NB4 (cell line): Measurements from ENCODE around the gene CCT4.
"Not testable (repeated sequence)": the region's sequence is repeated elsewhere in the genome, so short reads cannot be mapped to it uniquely, and the experiment has no call there.

Source experiments
- DNase-seq: peaks from one replicate; pipeline ENCODE4 v3.0.0; 2010; ENCODE audit warnings: low read depth
- H3K4me3 ChIP-seq: one replicate; pipeline ENCODE4 v1.5.1; 2011; ENCODE audit warnings: mild to moderate bottlenecking, low read depth, low read length, moderate library complexity
- MAX ChIP-seq: IDR thresholded peaks from 2 replicates; pipeline ENCODE4 v1.6.1; 2011; ENCODE audit warnings: low read depth, low read length
- MYC ChIP-seq: IDR thresholded peaks from 2 replicates; pipeline ENCODE4 v1.6.1; 2011; ENCODE audit warnings: low read depth, low read length
- POLR2A ChIP-seq: IDR thresholded peaks from 2 replicates; pipeline ENCODE4 v1.6.1; 2011; ENCODE audit warnings: mild to moderate bottlenecking; ENCODE audit not compliant: insufficient read length; ENCODE audit errors: extremely low read depth
- TF ChIP-seq, protein P1 (sequence below): IDR thresholded peaks from one replicate; pipeline ENCODE4 v1.5.1; 2012; ENCODE audit warnings: low read depth, low read length

CCT4 gene

GRCh38 chr2:61862085-61862484, 26.4 kb downstream of the CCT4 start:
- no peak for TF ChIP-seq POLR2A
- no peak for TF ChIP-seq MYC
- TF ChIP-seq, protein P1, sequence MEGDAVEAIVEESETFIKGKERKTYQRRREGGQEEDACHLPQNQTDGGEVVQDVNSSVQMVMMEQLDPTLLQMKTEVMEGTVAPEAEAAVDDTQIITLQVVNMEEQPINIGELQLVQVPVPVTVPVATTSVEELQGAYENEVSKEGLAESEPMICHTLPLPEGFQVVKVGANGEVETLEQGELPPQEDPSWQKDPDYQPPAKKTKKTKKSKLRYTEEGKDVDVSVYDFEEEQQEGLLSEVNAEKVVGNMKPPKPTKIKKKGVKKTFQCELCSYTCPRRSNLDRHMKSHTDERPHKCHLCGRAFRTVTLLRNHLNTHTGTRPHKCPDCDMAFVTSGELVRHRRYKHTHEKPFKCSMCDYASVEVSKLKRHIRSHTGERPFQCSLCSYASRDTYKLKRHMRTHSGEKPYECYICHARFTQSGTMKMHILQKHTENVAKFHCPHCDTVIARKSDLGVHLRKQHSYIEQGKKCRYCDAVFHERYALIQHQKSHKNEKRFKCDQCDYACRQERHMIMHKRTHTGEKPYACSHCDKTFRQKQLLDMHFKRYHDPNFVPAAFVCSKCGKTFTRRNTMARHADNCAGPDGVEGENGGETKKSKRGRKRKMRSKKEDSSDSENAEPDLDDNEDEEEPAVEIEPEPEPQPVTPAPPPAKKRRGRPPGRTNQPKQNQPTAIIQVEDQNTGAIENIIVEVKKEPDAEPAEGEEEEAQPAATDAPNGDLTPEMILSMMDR: no peak
- no peak for TF ChIP-seq MAX
- no peak overlapping the region for H3K4me3 ChIP-seq
- DNase-seq: no peak

DNA sequence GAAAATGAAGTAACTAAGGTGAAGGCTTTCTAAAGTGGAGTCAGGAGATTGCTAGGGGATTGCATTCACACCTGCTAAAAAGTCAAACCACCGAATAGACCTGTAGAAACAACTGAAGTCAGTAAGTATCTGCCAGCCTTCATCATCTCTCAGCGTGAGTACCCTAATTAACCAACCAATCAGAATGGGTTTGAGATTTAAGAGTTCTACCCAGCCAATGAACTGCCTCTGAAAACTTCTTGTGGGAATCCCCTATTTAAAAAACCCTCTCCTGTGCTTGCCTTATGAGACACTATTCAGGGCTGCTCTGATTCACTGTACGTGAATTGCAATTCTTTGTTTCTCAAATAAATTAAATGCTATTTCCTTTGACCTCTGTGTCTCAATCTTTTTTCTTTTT, 31.2 kb downstream of the CCT4 start:
- no peak for DNase-seq
- H3K4me3 ChIP-seq: no peak overlapping the region
- TF ChIP-seq POLR2A (no peak), MAX (no peak), MYC (no peak)
- TF ChIP-seq, protein P1: no peak

GRCh38 chr2:61855318-61855613, 33.2 kb downstream of the CCT4 start:
- no peak for TF ChIP-seq POLR2A
- no peak for TF ChIP-seq MYC
- no peak for TF ChIP-seq MAX
- TF ChIP-seq, protein P1: no peak
- no peak for DNase-seq
- peak overlapping the region; percentile 98 for H3K4me3 ChIP-seq

DNA sequence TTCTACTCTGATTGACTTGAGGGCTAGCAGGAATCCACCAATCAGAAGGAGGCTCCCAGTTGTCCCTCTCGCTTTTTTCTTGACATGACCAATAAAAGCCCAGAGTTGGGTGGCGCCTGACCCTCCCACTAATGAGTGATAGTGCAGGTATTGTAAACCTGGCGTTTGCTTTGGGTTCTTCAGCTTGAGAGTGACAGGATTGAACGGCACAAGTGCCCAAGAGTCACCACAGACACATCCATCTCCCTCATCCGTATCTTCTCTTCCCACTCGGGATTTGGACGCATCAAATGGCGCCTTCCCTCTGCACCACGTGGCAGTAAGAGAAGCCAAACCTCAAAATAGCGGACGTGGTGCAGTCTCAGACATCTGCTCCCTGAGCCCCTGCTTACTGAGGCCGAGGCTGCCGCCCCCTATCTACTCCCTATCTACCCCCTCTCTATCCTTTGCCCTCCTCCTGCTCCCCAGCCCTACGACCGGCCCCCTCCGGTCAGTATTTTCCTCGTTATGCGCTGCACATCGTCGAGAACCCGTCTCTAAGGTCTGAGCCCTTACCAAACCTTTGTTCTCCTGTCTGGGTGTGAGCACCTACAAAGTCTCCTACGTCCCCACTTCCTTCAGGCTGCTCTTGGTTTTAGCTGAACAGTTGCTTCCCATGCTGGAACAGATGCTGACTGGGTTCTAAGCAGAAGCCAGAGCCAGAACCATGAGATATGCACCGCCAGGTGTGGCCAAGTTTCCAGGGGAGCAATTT, 33.7 kb downstream of the CCT4 start:
- TF ChIP-seq MYC: peak; percentile 28; the same call in 1 of the 2 replicates
- peak; percentile 31 for TF ChIP-seq POLR2A
- TF ChIP-seq, protein P1: no peak
- peak; percentile 70; the same call in 1 of the 2 replicates for TF ChIP-seq MAX
- H3K4me3 ChIP-seq: peak overlapping the region; percentile 98

DNA sequence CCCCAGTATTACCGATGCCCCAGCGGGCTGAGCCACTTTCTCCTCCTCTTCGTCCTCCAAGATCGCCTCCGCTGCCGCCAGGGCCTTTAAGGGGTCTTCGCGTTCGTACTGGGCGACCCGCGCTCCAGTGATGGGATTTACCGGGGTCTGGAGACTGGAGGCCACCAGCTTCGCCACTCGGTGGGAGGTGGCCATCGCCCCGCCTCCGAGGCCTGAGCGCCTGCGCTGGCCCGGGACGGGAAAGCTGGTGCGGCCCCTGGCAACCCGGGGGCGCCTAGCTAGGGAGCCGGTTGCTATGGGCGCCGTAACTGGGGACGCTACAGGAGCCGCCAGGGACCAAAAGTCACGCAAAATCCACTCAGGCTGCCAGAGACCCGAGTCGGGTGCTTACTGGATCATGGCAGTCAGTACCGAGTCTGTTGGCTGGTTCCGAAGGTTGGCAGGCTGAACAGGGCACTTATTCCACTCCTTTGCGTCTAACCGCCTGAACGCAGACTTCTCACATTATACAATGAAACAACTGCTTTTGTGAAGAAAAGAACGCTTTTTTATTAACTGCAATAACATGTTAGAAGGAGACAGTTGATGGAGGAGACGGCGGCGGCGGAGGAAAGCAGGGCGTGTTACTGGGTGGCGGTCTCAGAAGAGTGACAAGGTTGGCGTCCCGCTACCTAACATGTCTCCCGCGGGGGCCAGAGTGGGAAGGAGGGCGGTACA, 34.5 kb downstream of the CCT4 start, which contains the start of gene FAM161A:
Gene FAM161A, minus strand, starts transcription at position 214 of the 717 bp plus-strand sequence. Its CDS starts 19 bp downstream, at position 195.
- TF ChIP-seq MYC: no peak
- peak; percentile 38 for TF ChIP-seq POLR2A
- DNase-seq: peak; percentile 92
- H3K4me3 ChIP-seq: peak within 1 kb of the TSS; percentile 98

More for the DNA sequence above, 33.7 kb downstream of the CCT4 start:
- peak; percentile 99 for DNase-seq

GRCh38 chr2:61853086-61853846, 35.2 kb downstream of the CCT4 start:
- H3K4me3 ChIP-seq: peak overlapping the region; percentile 98
- TF ChIP-seq MAX (no peak), MYC (no peak), POLR2A (no peak)
- TF ChIP-seq, protein P1: no peak
- DNase-seq: peak; percentile 15

- DNase-seq, H3K4me3 ChIP-seq: not testable (repeated sequence)
Measured at GRCh38 chr2:61851270-61851669, 37.2 kb downstream of the CCT4 start.
